ENCODE results near the gene BCL11A.

Gene BCL11A

GRCh38 chr2:60544062-60544461 lies 9.4 kb downstream of the BCL11A start:
- DNase-seq, result no peak

GRCh38 chr2:60541056-60541651 lies 12.3 kb downstream of the BCL11A start:
- no peak for DNase-seq

GRCh38 chr2:60540074-60540473 lies 13.4 kb downstream of the BCL11A start:
- no peak for DNase-seq

- DNase-seq, result no peak
Measured at GRCh38 chr2:60539140-60539539, 14.3 kb downstream of the BCL11A start.

- no peak for DNase-seq
Measured at GRCh38 chr2:60538101-60538500, 15.4 kb downstream of the BCL11A start.

- no peak for DNase-seq
Measured at GRCh38 chr2:60536746-60537145, 16.7 kb downstream of the BCL11A start.

GRCh38 chr2:60535685-60536312 lies 17.7 kb downstream of the BCL11A start:
- no peak for DNase-seq

GRCh38 chr2:60534892-60535684 lies 18.4 kb downstream of the BCL11A start:
- no peak for DNase-seq

- DNase-seq, result no peak
Measured at GRCh38 chr2:60534052-60534685, 19.3 kb downstream of the BCL11A start.

GRCh38 chr2:60533101-60534051 lies 20.1 kb downstream of the BCL11A start:
- no peak for DNase-seq

- no peak for DNase-seq
Measured at GRCh38 chr2:60532421-60532820, 21.0 kb downstream of the BCL11A start.

GRCh38 chr2:60531701-60532133 lies 21.7 kb downstream of the BCL11A start:
- DNase-seq, result no peak

- DNase-seq, result peak; percentile 67
Measured at GRCh38 chr2:60530660-60531281, 22.7 kb downstream of the BCL11A start.

GRCh38 chr2:60529785-60530627 lies 23.4 kb downstream of the BCL11A start:
- no peak for DNase-seq

- no peak for DNase-seq
Measured at GRCh38 chr2:60529136-60529784, 24.2 kb downstream of the BCL11A start.

- DNase-seq, result no peak
Measured at GRCh38 chr2:60528281-60529020, 25.0 kb downstream of the BCL11A start.

- no peak for DNase-seq
Measured at GRCh38 chr2:60527762-60528161, 25.7 kb downstream of the BCL11A start.

- DNase-seq, result no peak
Measured at GRCh38 chr2:60526623-60527022, 26.8 kb downstream of the BCL11A start.

- no peak for DNase-seq
Measured at GRCh38 chr2:60525899-60526298, 27.6 kb downstream of the BCL11A start.

GRCh38 chr2:60524874-60525273 lies 28.6 kb downstream of the BCL11A start:
- DNase-seq, result no peak
